Hepatocyte (in vitro differentiated cells): ENCODE data around the gene CDC42EP2.

Source experiments
- EZH2phosphoT487 ChIP-seq: fragments of 200-600 bp; sonication (generic); IDR thresholded peaks from one replicate; pipeline ENCODE4 v1.6.1; 2018; ENCODE audit warnings: antibody characterized with exemption, mild to moderate bottlenecking, low read depth, moderate library complexity; ENCODE audit not compliant: unreplicated experiment, severe bottlenecking
- TF ChIP-seq, protein P1 (sequence below): fragments of 200-600 bp; sonication (generic); IDR thresholded peaks from 2 replicates; pipeline ENCODE4 v1.5.1; 2016; ENCODE audit warnings: antibody characterized with exemption, mild to moderate bottlenecking; ENCODE audit not compliant: poor library complexity

DNA sequence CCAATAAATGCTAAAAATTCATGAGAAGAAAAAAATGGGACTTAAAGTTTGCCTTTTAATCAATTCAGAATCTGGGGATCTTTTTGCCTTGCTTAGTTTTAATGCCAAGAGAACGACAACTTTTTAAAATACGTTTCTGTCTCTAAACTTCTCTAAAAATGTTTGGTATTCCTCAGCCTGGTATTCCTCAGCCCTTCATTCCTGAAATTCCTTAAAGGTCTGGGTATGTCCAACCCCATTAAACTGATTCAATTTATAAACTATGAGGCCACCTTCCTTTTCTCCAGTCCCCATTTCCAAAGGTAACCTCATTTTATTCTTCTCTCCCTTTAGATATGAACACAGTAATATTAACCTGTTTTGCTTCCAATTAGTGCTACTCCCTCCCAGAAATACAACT, 36.3 kb upstream of the CDC42EP2 start:
- TF ChIP-seq, protein P1, sequence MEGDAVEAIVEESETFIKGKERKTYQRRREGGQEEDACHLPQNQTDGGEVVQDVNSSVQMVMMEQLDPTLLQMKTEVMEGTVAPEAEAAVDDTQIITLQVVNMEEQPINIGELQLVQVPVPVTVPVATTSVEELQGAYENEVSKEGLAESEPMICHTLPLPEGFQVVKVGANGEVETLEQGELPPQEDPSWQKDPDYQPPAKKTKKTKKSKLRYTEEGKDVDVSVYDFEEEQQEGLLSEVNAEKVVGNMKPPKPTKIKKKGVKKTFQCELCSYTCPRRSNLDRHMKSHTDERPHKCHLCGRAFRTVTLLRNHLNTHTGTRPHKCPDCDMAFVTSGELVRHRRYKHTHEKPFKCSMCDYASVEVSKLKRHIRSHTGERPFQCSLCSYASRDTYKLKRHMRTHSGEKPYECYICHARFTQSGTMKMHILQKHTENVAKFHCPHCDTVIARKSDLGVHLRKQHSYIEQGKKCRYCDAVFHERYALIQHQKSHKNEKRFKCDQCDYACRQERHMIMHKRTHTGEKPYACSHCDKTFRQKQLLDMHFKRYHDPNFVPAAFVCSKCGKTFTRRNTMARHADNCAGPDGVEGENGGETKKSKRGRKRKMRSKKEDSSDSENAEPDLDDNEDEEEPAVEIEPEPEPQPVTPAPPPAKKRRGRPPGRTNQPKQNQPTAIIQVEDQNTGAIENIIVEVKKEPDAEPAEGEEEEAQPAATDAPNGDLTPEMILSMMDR: no peak
- TF ChIP-seq EZH2phosphoT487: no peak
